Choroid plexus epithelial cell (primary cell): ENCODE data around the gene TTC33.
"Not testable (repeated sequence)": the region's sequence is repeated elsewhere in the genome, so short reads cannot be mapped to it uniquely, and the experiment has no call there.

ENCODE experiments used
- DNase-seq: peaks from one replicate; pipeline ENCODE4 v3.0.0-alpha.2; 2010; ENCODE audit warnings: low read depth
- H3K4me3 ChIP-seq: 2 replicates; pipeline ENCODE4 v1.5.1; 2011; ENCODE audit warnings: low read depth, mild to moderate bottlenecking, control low read depth, low read length, moderate library complexity
- CTCF ChIP-seq: conservative IDR thresholded peaks from 2 replicates; pipeline ENCODE4 v1.5.1; 2011; ENCODE audit warnings: low read depth, mild to moderate bottlenecking, control low read depth, inconsistent platforms, low read length, moderate library complexity

Gene TTC33

DNA sequence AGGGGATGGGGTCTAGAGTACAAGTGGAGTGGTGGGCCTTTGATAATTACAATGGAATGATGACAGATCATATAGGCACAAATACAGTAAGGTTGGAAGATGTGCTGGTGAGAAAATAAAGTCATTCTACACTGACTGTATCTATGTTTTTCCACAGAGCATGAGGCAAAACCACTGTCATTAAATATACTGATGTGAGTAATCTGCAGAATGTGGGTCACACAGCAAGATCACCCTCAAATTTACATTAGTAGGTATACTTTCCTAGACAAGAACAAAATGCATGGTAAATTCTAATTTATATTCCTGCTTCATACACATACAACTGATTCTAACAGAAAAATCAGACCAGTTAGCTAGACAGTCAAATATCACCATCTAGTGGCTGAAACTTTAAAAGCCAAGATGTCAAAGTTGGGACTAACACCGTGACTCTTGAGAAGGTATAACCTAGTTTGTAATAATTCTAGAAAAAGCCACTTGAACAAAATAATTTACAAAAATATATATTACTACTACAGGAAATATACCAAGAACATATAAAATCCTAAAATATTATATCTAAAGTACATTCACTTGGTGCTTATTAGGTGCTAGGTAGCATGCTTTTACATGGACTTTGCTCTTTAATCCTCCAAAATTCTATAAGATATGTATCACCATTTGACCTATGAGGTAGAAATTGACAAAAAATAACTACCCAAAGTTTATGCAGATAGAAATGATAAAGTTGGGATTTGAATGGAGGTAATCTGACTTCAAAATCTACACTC is 19.5 kb downstream of the TTC33 start:
- no peak overlapping the region for H3K4me3 ChIP-seq
- DNase-seq: peak; percentile 82
- peak; percentile 67 for TF ChIP-seq CTCF

GRCh38 chr5:40735609-40736008 is 20.2 kb downstream of the TTC33 start:
- DNase-seq: peak; percentile 2

DNA sequence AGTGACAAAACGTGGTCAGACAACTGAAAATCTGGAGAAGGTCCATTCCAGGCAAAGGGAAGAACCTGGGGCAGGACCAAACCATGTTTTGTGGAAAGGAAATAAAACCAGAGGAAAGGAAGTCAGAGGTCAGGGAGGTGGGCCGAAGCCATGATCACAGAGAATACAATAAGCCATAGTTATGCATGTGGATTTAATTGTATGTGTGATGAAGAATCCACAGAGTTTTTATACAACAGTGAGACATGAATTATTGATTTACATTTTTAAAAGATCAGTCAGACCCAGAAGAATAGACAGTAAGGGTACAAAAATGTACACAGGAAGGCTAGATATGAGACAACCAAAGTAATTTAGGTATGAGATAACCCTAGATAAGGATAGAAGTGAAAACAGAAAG is 20.8 kb downstream of the TTC33 start:
- peak; percentile 6 for DNase-seq
- TF ChIP-seq CTCF: no peak
- no peak overlapping the region for H3K4me3 ChIP-seq

More at GRCh38 chr5:40735609-40736008, 20.2 kb downstream of the TTC33 start:
- H3K4me3 ChIP-seq: no peak overlapping the region
- TF ChIP-seq CTCF: no peak

- H3K4me3 ChIP-seq: no peak overlapping the region
- DNase-seq: peak; percentile 28
- TF ChIP-seq CTCF: peak; percentile 17
Measured at GRCh38 chr5:40733879-40734563, 21.7 kb downstream of the TTC33 start.

DNA sequence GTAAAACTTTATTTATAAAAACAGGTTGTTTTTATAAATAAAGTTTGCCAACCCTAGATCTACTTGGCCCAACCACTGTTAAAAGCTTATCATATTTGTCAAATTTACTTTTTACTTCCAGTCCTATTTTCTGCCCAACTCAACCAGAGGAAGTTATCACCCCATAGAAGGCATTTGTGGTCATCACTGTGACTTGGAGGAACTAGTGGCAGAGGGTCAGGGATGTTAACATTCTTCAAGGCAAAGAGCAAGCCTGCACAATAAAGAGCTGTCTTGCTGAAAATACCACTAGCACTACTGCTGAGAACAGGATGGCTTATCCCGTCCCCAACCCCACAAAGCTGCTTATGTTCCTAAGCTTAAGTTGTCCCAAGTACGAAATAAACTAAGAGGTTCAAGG is 22.3 kb downstream of the TTC33 start:
- peak; percentile 8 for DNase-seq
- TF ChIP-seq CTCF: no peak
- no peak overlapping the region for H3K4me3 ChIP-seq

GRCh38 chr5:40722497-40722911 is 33.3 kb downstream of the TTC33 start:
- not testable (repeated sequence) for H3K4me3 ChIP-seq, DNase-seq

DNA sequence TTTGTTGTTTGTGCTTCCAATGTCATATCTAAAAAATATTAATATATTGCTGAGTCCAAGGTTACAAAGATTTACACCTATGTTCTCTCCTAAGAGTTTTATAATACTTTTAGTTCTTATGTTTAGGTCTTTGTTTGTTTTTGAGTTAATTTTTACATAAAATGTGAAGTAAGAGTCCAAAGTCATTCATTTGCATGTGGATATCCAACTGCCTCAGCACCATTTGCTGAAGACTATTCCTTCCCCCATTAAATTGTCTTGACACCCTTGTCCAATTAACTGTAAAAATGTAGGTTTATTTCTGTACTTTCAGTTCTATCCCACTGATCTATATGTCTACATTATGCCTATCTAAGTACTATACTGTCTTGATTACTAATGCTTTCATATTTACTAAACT is 35.7 kb downstream of the TTC33 start:
- no peak overlapping the region for H3K4me3 ChIP-seq
- no peak for TF ChIP-seq CTCF
- DNase-seq: no peak
